DMS 273 treated with DMSO at 0.1 percent for 48 hours (cell line): ENCODE results near the gene GPHN.

ENCODE experiments used
- DNase-seq: peaks from one replicate; lab custom pipeline; 2025; lab: John Stamatoyannopoulos, UW

GPHN gene

GRCh38 chr14:67167420-67168109 lies 659.6 kb downstream of the GPHN start:
- DNase-seq = no peak

DNA sequence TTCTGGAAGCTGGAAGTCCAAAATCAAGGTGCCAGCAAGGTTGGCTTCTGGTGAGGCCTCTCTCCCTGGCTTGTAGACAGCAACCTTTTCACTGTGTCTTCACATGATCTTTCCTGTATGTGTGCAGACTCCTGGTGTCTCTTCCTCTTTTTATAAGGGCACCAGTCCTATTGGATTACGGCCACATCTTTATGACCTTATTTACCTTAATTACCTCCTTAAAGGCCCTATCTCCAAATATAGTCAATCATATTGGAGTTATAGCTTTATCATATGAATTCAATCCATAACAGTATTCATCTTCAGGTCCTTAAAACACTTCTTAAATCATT lies 660.1 kb downstream of the GPHN start:
- DNase-seq = no peak

DNA sequence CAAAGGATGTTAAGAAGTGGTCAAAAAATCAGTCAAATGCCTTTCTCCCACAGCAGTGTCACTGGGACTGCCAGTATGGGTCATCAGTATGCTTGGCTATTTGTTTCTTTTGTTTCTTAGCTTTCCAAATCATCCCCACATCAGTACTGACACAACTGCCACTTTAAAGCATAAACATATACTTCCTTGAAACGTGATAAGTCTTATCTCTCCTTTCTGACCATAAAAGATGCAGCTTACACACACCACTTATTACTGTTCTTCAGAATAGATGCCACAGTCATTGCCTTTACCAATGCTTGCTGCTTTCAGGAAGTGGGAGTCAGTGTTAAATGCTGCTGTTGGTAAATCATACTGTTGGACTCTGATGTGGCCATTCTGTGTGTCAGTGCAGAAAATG lies 662.7 kb downstream of the GPHN start:
- DNase-seq = no peak

- no peak for DNase-seq
Measured at GRCh38 chr14:67172056-67172455, 664.1 kb downstream of the GPHN start.

DNA sequence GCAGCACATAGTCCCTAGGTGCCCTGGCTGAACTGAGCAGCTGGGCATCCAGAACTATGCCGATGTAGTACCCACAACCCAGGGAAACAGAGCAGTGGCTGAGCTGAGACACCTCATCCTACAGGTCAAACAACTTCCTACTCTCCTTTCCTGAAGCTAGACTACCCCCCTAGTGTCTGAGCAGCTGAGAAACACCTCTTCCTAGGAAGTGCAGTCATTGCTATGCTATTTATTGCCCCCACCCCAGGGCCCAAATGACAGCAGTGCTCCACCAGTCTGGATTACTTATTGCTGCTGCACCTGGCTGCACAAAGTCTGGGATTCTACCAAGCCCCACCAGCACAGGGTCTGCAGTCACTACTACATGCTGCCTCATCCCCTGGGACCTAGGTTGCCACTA lies 664.6 kb downstream of the GPHN start:
- DNase-seq = no peak

DNA sequence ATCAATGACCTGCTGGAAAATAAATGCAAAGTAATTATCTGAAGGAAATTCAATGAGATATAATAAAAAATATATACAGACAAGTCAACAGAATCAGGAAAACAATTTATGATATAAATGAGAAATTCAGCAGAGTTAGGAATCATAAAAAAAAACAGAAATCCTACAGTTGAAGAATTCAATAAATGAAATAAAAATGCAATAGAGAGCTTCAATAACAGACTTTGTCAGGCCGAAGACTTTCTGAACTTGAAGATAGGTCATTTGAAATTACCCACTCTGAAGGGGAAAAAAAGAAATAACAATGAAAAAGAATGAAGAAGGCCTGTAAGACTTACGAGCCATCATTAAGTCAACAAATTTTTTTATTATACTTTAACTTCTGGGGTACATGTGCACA lies 665.8 kb downstream of the GPHN start:
- no peak for DNase-seq

GRCh38 chr14:67186172-67186768 lies 678.3 kb downstream of the GPHN start:
- DNase-seq = no peak

DNA sequence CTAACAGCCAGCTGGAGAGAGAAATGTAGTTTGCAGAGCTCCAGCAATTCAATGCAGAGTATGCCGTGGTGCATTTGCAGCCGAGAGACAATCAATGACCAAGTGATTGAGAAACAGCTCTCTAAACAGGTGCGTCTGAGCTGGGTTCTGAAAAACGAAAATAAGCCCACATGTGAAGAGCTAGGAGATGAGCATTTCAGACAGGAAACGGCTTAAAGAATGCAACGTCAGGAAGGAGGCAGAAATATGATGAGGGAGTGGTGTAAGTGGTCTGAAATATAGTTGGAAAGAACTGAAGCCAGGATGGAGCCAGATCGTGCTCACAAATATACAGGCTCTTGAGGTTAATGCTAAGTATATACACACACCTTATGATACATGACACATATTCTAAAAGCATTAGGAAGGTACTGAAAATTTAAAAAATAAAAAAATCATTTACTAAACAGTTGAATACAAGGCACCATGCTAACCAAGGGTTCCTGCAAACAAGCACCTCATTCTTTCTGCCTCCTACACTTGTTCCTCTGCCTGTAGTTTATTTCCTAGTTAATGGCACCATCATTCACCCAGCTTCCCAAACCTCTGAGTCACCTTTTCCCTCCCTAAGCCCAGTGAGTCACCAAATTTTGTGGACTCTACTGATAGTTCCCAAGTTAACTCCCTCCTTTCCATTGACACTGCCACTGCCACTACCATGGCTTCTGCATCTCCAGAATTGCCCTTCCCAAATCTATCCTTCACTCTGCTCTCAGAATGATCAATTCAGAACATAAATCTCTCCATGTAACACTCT lies 679.0 kb downstream of the GPHN start:
- DNase-seq = no peak

- no peak for DNase-seq
Measured at GRCh38 chr14:67187826-67188225, 679.9 kb downstream of the GPHN start.

DNA sequence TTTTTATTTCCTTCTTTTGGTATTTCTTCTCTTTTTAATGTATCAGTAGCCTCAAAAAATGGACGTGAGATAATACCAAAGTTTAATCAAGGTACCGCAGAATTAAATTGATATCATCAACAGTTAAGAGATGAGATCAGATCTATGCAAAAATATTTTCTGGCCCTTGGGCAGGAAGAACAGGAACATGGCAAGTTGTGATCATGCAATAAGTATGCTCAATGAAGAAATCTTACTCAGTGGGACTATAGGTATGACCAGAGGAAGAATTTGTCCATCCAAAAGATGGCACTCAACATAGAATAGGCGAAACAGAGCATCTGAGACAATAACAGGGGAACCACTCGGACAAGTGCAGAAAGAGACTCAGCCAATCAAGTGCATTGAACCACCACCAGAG lies 680.4 kb downstream of the GPHN start:
- no peak for DNase-seq

DNA sequence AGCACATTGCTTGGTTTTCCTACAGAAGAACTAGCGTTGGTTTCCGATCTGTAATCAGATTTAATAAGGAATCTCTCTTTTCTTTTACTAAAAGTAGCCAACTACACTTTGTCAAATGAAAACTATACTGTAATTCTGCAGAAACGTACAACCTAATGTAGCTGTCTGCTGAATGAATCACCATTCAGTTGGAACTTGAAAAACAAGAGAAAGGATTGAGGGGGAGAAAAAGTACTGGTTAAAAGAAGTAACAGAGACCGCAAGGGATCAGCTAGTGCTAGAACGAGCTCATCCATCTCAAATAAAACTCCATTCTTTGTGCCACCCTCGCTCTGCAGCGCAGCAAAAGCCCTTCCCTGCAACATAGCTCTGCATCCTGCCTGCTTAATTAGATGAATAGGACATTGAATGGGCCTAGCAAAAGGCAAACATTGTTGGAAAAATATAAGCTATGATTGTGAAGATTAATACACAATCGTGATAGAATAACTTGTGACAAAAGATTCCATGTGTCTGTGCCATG lies 683.9 kb downstream of the GPHN start:
- DNase-seq = no peak

DNA sequence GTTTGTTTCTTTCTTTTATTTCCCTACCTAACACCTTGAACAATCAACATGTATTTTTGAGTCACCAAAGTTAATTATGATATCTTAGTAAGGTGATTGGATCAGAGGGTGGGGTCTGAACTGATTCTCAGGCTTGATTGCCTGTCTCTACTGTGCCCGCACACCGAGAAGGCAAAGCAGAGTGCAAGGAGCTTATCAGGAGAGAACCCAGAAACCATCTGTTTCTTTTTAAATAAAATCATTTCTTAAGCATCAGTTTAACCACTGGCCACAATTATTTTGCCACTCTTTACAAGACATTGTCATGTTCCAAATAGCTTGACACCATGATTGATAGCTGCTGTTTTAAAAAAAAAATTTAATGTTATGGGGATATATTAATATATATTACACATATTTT lies 684.4 kb downstream of the GPHN start:
- no peak for DNase-seq

GRCh38 chr14:67195279-67195678 lies 687.3 kb downstream of the GPHN start:
- no peak for DNase-seq

DNA sequence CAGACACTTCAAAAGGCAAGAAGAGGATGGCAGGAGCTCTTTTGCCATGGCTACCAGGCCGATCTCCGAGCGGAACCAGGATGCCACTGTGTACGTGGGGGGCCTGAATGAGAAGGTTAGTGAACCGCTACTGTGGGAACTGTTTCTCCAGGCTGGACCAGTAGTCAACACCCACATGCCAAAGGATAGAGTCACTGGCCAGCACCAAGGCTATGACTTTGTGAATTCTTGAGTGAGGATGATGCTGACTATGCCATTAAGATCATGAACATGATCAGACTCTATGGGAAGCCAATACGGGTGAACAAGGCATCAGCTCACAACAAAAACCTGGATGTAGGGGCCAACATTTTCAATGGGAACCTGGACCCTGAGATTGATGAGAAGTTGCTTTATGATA lies 691.1 kb downstream of the GPHN start:
- DNase-seq = no peak

- no peak for DNase-seq
Measured at GRCh38 chr14:67207810-67208209, 699.9 kb downstream of the GPHN start.

GRCh38 chr14:67218126-67218525 lies 710.2 kb downstream of the GPHN start:
- no peak for DNase-seq

GRCh38 chr14:67221248-67221981 lies 713.5 kb downstream of the GPHN start:
- no peak for DNase-seq

DNA sequence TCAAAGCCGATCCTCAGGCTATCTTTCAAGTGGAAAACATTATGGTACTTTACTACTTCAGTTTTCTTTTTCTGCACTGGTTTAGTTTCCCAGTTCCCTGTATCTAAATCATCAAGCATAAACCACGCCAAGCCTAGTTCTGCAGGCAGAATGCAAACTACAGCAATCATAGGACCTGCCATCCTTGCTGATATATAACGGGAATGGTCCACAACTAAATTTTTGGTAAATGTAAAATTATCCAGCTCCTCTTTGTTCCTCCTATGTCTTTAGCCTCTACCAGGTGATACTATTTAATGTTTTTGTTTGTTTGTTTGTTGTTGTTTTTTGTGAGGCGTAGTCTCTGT lies 714.0 kb downstream of the GPHN start:
- DNase-seq = no peak

DNA sequence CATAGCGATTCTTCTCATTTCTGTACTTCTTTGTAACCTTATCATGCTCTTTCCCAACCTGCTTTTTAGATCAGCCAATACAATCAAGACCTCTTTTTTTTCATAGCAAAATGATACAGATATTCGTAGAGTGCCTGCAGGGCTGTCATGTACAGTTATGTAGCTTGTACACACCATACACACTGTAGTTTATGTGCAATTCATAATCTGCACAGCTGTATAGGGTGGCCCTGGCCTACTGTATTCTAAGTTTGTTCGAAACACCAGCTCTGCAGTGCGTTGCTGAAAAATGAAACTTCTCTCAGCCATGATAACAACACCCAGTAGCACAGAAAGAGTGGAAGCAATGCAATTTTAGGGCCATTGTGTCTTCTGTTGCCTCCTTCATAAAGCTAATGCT lies 717.6 kb downstream of the GPHN start:
- no peak for DNase-seq

DNA sequence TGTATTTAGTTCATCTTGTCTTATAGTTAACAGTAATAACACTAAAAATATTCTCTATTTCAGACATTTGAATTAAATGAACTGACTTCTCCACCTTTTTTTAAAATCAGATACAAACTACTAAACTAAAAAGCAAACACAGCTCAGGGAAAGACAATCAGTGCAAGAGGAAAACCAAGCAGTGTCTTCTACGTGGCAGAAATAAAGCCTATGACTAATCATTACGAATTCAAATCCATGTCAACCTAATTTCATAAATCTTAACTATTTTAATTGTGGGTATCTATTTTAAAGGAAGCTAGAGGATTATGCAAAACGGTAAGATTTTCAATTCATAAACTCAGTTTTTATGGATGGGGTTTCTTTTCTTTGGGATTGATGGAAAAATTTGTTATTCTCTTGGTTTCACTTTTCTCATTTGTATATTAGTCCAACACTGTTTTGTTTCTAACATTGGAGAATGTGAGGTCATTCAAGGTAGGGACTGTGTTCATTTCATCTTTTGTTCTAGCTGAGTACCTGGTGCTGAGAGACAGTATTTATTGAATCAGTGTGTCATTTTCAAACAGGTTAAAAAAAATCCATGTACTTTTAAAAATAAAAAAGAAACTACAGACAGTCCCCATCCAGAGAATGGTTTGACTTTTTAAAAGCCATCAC lies 720.5 kb downstream of the GPHN start:
- no peak for DNase-seq
